ENCODE measurements around the gene ETV3L. TPM values are rescaled to one million over a fixed set of nuclear protein-coding genes. Genes with fewer than 3 reads are reported as not detected.
A peak's percentile ranks its signal among the peaks of the same experiment; 100 is the strongest.

ETV3L gene
- not detected for polyA plus RNA-seq (ENCODE audit: low read depth in 6 of 6)

DNA sequence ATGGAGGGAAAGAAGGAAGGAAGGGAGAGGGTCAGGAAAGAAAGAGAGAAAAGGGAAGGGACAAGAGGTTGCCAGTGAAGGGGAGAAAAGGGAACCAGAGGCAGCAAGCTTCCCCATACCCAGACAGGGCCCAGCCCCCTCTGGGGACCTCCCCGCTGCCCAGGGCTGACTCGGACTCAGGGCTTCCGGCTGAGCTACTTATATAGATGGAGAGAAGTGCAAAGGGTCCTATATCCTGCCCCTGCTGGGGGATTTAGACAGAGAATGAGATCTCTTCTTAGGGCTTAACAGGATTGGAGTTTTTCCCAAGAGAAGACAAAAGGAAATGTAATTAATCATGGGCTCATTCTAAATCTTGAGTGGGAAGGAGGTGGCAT is at the start of gene ETV3L:
Gene ETV3L (minus strand): TSS at position 176 of the 377 bp plus-strand sequence. CDS start 285 bp downstream, outside the sequence.
- H3K4me3 Mint-ChIP-seq: peak within 1 kb of the TSS in 2 of 8 donors; percentile 36 to 63
- peak within 1 kb of the TSS in 1 of 6 donors; percentile 33 for H3K27ac Mint-ChIP-seq
- no peaks in the 10 kb centered on the region for H3K9me3 Mint-ChIP-seq
- no peak for ATAC-seq (ENCODE audit: low read depth in 2 of 2)
- H3K27me3 Mint-ChIP-seq: peaks cover 21 to 31% (median 26%) of the 10 kb centered on the region in 3 donors
- H3K4me1 Mint-ChIP-seq: peaks cover 0 to 5% (median 0%) of the 10 kb centered on the region in 3 donors
- no peak for DNase-seq
- no peaks in the 10 kb centered on the region for H3K36me3 Mint-ChIP-seq

DNA sequence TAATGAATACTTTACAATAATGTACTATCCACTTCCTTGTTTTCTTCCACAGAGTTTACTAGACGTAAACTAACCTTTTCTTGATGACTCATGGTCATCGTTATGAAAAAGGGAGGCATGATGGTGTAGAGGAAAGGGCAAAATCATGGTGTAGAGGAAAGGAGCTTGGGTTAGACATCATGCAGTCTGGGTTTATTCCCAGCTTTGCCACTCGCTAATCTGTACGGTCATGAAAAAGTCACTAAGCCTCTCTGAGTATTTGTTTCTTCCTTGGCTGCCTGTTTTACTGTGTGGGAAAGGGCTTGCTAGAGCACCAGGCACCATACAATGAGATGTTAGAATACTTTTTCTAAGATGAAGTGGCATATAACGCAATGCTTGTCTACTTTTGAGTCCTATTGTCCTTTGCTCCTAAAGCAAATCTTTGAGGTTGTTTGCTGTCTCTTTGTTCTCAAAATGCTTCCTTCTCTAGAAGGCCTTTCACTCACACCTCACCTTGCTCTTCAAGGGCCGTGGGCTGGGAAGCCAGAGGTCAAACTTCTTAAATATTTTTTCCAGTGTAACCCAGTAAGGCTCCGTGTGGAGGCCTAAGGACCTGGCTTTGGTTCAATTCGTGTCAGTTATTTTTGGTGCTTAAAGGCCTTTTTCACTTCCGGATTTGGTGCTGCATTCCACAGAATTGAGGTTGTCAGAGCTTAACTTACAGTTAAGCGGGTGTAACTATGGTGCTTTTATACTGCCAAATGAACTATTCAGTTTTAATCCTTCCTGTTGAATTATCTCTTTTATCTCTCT is 48.5 kb upstream of the ETV3L start:
- DNase-seq (no peak), ATAC-seq (ENCODE audit: low read depth in 2 of 2) (no peak)
- Mint-ChIP-seq H3K27ac (peak overlapping the region in 5 of 6 donors; percentile 12 to 70 (median 32)), H3K27me3 (peaks cover 0 to 23% (median 14%) of the 10 kb centered on the region in 3 donors), H3K4me1 (no peaks in the 10 kb centered on the region), H3K36me3 (no peaks in the 10 kb centered on the region), H3K9me3 (no peaks in the 10 kb centered on the region), H3K4me3 (no peak overlapping the region)

DNA sequence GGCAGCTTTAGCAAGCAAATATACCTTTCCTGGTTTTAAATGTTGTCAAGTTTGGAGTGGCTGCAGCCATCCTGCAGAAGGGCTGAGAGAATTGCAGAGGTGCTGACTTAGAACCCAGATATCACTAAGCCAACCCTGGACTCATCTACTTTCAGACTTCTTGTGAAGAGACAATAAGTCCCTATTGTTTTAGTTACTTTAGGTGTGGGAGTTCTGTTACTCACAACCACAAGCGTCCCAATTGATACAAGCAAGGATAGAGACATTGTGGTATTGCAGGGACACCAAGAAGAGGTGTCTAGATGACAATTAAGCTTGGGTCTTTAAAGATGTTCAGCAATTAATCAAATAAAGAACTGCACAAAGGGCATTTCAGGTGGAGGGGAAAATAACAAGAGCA is 47.4 kb upstream of the ETV3L start:
- Mint-ChIP-seq H3K9me3 (no peaks in the 10 kb centered on the region), H3K4me1 (no peaks in the 10 kb centered on the region), H3K4me3 (no peak overlapping the region), H3K27ac (no peak overlapping the region), H3K36me3 (no peaks in the 10 kb centered on the region), H3K27me3 (peaks cover 0 to 18% (median 14%) of the 10 kb centered on the region in 3 donors)
- ATAC-seq (ENCODE audit: low read depth in 2 of 2) (no peak), DNase-seq (no peak)

DNA sequence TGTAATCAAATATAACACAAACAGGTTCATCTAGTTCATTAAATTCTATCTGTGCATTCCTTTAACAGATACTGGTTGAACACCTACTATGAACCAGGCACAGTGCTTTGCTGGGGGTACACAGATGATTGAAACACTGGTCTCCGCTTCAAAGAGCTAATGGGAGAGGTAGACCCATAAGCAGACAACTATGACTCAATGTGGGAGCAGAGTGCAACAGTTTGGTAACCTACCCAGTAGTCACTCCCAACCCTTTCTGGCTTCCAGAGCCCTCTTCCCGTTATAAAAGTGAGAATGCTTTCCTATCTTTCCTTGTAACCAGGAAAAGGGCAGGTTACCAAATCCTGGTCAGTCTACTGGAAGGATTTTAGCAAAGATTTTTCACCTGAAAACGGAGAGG is 46.6 kb upstream of the ETV3L start:
- Mint-ChIP-seq H3K4me3 (no peak overlapping the region), H3K27me3 (peaks cover 0 to 18% (median 14%) of the 10 kb centered on the region in 3 donors), H3K27ac (no peak overlapping the region), H3K36me3 (no peaks in the 10 kb centered on the region), H3K4me1 (no peaks in the 10 kb centered on the region), H3K9me3 (no peaks in the 10 kb centered on the region)
- DNase-seq (no peak), ATAC-seq (ENCODE audit: low read depth in 2 of 2) (no peak)

DNA sequence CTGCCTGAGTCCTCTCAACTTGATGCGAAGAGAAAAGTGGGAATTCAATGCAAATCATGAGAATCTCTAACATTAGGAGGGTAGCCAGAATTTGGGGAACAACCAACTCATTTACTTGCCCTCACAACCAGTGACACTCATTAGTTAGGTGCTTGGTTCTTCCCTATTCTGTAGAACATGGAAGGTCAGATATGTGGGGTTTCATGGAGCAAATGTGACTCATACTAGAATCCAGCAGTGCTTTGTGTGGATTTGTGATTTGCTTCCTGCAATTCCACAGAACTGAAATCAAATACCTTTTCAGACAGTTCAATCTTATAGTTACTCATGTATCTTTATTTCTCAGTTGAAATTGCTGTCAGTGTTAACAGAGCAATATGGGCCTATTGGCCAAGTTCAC is 45.5 kb upstream of the ETV3L start:
- no peaks in the 10 kb centered on the region for H3K4me1 Mint-ChIP-seq
- H3K36me3 Mint-ChIP-seq: no peaks in the 10 kb centered on the region
- H3K27me3 Mint-ChIP-seq: peaks cover 0 to 14% (median 11%) of the 10 kb centered on the region in 3 donors
- no peaks in the 10 kb centered on the region for H3K9me3 Mint-ChIP-seq
- DNase-seq: no peak
- H3K27ac Mint-ChIP-seq: no peak overlapping the region
- H3K4me3 Mint-ChIP-seq: no peak overlapping the region
- no peak for ATAC-seq (ENCODE audit: low read depth in 2 of 2)

DNA sequence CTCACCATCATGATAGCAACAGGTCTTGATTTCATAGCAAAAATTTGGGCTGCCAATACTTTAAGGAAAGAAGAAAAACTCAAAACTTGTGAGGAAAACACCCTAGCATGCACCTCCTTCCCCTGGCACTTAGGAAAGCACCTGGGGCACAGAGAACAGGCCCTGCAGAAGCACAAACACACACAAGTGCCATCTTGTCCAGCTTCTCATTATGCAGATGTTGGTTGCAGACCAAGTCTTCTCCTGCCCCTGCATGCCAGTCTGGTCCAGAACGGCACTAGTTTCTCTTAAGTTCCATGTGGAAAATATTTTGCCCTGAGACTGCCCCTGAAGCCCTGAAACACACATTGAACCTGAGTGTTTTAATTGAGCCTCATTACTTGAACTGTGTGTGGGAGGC is 44.9 kb upstream of the ETV3L start:
- DNase-seq: no peak
- H3K4me1 Mint-ChIP-seq: peaks cover 0 to under 1% (median under 1%) of the 10 kb centered on the region in 3 donors
- no peak overlapping the region for H3K27ac Mint-ChIP-seq
- H3K36me3 Mint-ChIP-seq: no peaks in the 10 kb centered on the region
- H3K9me3 Mint-ChIP-seq: no peaks in the 10 kb centered on the region
- H3K27me3 Mint-ChIP-seq: peaks cover 0 to 14% (median 11%) of the 10 kb centered on the region in 3 donors
- H3K4me3 Mint-ChIP-seq: no peak overlapping the region
- no peak for ATAC-seq (ENCODE audit: low read depth in 2 of 2)

DNA sequence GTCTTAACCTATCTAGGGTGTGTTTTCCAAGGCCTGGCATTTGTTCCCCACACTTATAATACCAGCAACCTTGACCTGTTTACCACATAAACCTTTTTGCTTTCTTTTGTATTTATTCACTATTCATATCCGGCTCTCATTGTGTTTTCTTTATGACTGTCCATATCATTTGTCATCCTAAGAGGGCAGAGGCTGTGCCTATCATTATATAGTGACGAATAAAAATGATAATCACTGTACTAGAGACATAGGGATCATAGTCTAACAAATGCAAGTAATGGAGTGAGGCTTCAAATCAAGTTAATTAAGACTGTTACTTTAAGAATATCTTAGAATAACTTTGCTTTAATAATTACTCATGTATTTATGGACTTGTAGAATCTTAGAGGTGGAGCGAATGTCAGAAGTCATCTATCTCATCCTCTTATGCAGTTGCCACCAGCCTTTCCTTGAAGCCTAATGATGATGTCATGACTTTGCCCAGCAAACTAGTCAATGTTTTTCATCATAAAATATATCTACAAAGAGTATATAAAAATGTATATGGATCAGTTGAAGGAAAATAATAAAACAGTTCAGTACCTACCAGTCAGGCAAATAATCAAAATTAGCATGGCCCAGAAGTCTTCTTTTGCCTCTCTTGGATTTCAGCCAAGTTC is 43.3 kb upstream of the ETV3L start:
- Mint-ChIP-seq H3K4me3 (no peak overlapping the region), H3K4me1 (peaks cover 9 to 11% (median 10%) of the 10 kb centered on the region in 3 donors), H3K9me3 (no peaks in the 10 kb centered on the region), H3K27me3 (peaks cover 0 to 11% (median 9%) of the 10 kb centered on the region in 3 donors), H3K27ac (peak overlapping the region in 1 of 6 donors; percentile 33), H3K36me3 (no peaks in the 10 kb centered on the region)
- DNase-seq: no peak
- no peak for ATAC-seq (ENCODE audit: low read depth in 2 of 2)

DNA sequence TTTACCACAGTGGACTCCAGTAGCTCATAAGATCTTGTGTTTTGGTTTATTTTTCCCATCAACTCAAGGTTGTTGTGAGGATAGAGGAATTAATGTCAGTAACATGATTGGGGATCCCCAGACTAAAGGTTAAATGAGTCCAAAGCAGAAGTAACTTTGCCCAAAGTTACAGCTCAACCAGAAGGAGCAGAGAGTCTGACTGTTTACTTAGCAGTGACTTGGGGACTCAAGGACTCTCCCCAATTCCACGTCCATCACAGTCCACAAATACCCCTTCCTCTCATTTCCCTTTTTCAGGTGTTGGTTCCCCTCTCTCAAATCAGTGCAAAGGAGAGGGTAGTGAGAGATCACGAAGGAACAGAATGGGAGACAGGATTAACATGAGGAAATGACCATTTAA is 42.6 kb upstream of the ETV3L start:
- Mint-ChIP-seq H3K9me3 (no peaks in the 10 kb centered on the region), H3K27me3 (peaks cover 0 to 11% (median 8%) of the 10 kb centered on the region in 3 donors), H3K4me1 (peaks cover 16 to 18% (median 17%) of the 10 kb centered on the region in 3 donors), H3K36me3 (no peaks in the 10 kb centered on the region), H3K27ac (peak overlapping the region in 1 of 6 donors; percentile 52), H3K4me3 (peak overlapping the region in 1 of 8 donors; percentile 83)
- ATAC-seq (ENCODE audit: low read depth in 2 of 2) (no peak), DNase-seq (no peak)

DNA sequence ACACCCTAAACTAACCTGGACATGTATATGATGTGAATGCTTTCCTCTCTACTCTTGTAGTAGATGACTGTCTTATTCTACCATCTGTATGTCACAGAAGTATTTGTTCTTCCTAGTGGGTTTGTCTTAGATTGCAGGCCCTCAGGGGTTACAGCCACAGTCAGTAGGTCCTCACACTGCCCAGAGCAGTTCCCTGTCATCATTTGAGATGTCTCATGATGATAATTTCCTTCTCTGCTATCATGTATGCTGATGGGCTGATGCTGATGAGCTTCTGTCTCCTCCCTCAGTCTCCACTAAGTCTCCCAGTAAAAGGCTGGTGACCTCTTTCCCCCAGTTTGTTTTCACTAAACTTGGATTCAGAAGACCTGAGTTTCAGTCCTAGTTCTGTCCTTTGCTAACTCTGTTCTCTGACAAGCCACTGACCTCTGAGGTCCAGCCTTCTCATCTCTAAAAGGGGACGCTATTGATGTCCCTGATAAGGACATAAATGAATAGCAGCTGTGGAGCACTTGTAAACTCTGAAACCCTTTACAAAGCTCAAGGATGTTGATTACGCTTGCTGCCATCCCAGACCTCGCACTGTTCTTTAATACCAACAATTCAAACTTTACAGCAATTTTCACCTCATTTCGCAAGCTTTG is 41.7 kb upstream of the ETV3L start:
- Mint-ChIP-seq H3K4me3 (peak overlapping the region in 1 of 8 donors; percentile 83), H3K27me3 (peaks cover 0 to 11% (median 0%) of the 10 kb centered on the region in 3 donors)

DNA sequence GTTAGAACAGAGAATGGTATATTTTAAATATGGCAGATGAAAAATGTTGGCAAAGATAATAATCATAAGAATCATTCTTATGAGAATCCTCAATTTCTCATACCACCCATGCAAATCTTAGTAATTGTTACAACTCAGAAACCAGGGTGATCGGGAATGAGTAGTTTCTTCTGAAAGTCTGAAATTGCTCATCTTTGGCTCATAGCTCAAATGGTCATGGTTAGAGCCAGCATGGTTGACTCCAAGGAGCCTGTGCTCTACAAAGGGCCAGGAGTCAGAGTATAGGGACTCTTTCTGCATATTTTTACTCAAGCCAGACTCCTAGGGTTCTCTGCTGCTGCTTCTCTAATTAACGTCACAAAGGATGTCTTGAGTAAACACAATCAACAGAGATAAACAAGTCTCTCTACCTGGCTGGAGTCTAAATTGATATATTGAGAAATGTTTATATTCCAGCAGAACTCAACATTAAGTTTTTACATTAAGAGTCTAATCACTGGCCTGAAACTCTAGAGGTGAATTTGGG is 40.5 kb upstream of the ETV3L start:
- Mint-ChIP-seq H3K27ac (peak overlapping the region in 4 of 6 donors; percentile 12 to 97 (median 63)), H3K36me3 (peaks cover 5 to 9% of the 10 kb centered on the region in 2 donors), H3K9me3 (no peaks in the 10 kb centered on the region), H3K4me3 (peak overlapping the region in 2 of 8 donors; percentile 25 to 83), H3K4me1 (peaks cover 28 to 33% (median 31%) of the 10 kb centered on the region in 3 donors), H3K27me3 (peaks cover 0 to 11% (median 0%) of the 10 kb centered on the region in 3 donors)
- no peak for ATAC-seq (ENCODE audit: low read depth in 2 of 2)
- DNase-seq: no peak

More for the DNA sequence above, 41.7 kb upstream of the ETV3L start:
- no peak for DNase-seq
- Mint-ChIP-seq H3K36me3 (peaks cover 0 to 2% of the 10 kb centered on the region in 2 donors), H3K27ac (peak overlapping the region in 5 of 6 donors; percentile 1 to 81 (median 33)), H3K4me1 (peaks cover 23 to 26% (median 24%) of the 10 kb centered on the region in 3 donors), H3K9me3 (no peaks in the 10 kb centered on the region)
- ATAC-seq (ENCODE audit: low read depth in 2 of 2): no peak

DNA sequence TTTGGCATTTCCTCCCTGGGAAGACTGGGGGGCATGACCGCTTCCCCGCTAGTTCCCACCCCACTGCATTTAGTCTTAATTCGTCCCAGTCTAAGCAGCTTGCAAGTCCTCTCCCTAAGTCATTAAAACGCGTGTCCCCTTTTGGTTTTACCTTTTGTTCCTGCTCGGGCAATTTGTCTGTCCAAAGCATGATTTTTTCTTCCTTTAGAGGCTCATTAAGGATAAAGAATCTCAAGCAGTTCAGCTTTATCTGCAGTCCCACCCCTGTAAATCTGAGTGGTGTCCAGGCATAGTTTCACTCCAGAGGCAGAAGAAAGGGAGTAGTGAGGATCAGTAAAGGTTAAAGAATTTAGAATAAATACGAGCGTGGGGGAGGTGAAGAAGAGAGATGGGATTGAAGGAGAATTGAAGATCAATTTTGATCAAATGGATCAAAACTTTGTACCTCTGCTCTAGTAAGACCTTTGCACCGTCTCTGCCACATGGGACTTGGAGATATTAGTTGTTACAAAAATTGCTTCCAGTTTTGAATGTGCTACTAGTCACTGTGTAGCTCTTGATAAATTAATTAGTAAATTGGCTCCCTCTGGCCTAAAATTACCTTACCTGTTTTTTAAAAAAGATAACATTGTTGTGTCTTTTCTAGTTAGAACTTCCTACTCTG is 39.6 kb upstream of the ETV3L start:
- Mint-ChIP-seq H3K4me1 (peaks cover 33 to 36% (median 35%) of the 10 kb centered on the region in 3 donors), H3K4me3 (peak overlapping the region; percentile 83 to 97 (median 89)), H3K27me3 (peaks cover 0 to 8% (median 0%) of the 10 kb centered on the region in 3 donors)

DNA sequence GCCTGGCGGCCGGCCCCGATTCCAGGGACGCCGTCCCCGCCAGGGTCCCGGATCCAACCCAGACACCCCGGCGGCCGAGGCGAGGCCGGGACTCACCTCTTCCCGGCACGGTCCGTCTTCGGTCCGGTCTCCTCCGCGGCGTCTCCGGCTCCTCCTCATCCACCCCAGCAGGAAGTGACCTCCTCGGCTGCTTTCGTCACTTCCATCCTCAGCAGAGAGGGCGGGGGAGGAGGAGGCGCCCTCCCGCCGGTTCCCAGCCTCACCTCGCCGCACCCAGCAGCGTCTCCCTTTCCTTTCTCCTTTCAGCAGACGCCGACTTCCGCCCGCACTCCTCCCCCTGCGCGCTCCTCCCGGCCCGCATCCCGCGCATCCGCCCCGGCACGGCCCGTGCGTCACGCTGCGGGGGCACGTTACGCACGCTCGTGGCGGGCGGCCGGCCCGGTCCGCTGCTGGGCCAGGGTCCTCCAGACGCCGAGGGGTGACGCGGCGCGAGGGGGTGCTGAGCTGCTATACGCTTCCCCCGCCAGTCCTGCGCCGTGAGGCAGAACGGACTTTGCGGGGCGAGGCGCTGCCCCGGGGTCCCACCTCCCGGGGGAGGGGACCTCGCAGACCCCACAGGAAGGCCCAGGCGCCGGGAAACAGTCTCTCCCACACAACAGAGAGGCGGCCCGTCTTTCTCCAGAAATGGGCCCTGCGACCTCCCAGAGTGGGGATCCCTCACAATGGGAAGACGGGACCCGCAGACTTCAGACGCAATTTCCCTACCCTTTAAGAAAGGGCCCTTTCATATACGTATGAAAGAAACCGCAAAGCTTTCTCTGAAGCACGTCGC is 38.8 kb upstream of the ETV3L start, which contains the start of gene ETV3:
Gene ETV3 (minus strand): TSS at position 176 of the 832 bp plus-strand sequence. CDS start 2,043 bp downstream, outside the sequence.
- ATAC-seq (ENCODE audit: low read depth in 2 of 2) (peak; percentile 82), DNase-seq (peak; percentile 81)
- peaks cover 17 to 23% of the 10 kb centered on the region in 2 donors for H3K36me3 Mint-ChIP-seq
- H3K27ac Mint-ChIP-seq: peak within 1 kb of the TSS; percentile 95 to 99 (median 98)
- no peaks in the 10 kb centered on the region for H3K9me3 Mint-ChIP-seq
- peaks cover 33 to 36% (median 36%) of the 10 kb centered on the region in 3 donors for H3K4me1 Mint-ChIP-seq
- peaks cover 0 to under 1% (median 0%) of the 10 kb centered on the region in 3 donors for H3K27me3 Mint-ChIP-seq
- H3K4me3 Mint-ChIP-seq: peak within 1 kb of the TSS; percentile 83 to 97 (median 95)

More for the DNA sequence above, 39.6 kb upstream of the ETV3L start:
- Mint-ChIP-seq H3K36me3 (peaks cover 14 to 15% of the 10 kb centered on the region in 2 donors), H3K9me3 (no peaks in the 10 kb centered on the region), H3K27ac (peak overlapping the region; percentile 95 to 99 (median 98))
- no peak for DNase-seq
- ATAC-seq (ENCODE audit: low read depth in 2 of 2): no peak

Measured in naive B cell (primary cell).